SHP77 treated with DMSO at 0.1 percent for 48 hours (cell line): ENCODE data around the gene EREG.
A peak's percentile ranks its signal among the peaks of the same experiment; 100 is the strongest.

ENCODE experiments used
- DNase-seq: peaks from one replicate; lab custom pipeline; 2025; lab: John Stamatoyannopoulos, UW

Gene EREG

DNA sequence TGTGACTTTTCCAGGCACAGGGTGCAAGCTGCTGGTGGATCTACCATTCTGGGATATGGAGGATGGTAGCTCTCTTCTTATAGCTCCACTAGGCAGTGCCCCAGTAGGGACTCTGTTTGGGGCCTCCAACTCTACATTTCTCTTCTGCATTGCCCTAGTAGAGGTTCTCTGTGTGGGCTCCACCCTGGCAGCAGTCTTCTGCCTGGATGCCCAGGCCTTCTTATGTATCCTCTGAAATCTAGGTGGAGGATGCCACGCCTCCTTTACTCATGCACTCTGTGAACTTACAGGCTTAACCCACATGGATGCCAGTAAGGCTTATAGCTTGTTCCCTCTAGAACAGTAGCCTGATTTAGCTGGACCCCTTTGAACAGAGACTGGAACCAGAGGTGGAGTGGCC lies 20.9 kb upstream of the EREG start:
- no peak for DNase-seq

DNA sequence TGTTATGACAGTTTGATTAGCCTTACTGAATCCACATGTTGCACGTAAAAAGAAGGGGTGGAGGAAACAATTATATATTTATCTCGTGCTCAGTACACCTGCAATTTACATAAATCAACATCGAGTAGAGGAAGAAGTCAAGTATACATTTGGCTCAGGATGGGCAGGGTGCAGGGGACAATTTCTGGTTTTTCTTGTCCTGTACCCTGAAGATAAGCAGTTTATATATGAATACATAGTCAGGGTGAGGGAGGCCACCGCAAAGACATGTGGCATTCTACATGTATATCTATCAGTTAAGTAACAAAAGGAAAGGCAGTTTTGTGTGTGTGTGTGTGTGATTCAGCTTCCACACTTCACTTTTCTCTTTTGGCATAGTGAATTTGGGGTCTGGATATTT lies 11.1 kb upstream of the EREG start:
- no peak for DNase-seq

DNA sequence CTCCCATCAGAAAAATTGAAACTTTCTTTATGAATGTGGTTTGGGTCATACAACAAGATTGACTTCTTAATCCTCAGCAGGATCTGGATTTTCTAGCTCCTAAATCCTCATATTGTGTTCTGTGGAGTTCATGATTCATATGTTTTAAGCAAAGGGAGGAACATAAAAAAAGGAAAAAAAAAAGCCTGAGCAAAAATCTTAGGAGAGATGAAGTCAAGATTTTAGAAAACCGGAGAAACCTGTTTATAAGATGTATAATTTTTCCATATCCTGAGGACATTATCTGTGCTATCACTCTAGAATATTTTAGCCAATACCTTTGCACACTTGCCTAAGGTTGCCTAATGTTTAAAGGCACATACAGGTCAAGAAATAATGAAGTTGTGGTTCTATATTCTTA lies 7.0 kb upstream of the EREG start:
- no peak for DNase-seq

DNA sequence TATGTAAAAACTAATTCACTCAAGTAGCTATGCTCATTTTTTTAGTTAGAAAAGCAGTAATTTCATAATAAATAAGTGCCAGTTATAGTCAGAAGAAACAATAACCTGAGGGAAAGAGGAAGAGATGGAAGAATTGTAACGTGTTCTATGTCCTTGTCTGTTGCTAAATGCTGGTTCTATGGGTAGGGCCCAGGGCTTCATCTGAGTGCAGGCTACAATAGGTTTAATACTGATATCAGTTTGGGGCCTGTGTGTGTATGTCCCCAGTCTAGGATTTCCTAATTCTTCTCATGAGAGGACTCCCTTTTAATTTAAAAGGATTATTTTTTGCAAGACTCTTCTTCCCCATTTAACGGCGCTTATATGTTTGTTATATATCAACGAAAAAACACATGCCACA lies 3.3 kb upstream of the EREG start:
- DNase-seq = no peak

DNA sequence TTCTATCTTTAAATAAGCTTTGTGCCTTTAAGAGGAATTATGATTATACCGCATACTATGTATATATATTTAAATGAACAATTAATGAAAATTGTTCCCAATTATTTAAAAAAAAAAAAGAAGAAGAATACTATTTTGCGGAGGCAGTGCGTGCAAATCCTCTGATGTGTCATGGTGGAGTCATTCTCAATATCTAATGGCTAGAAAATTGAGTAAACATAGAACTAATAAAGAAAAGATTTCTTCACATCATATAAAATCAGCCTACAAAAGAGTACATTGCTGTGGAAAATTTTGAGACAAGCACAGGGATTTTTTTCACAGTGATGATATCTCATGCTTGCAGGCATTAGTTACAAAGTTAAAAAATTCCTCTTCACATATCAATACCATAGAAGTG lies 2.6 kb upstream of the EREG start:
- DNase-seq = no peak

DNA sequence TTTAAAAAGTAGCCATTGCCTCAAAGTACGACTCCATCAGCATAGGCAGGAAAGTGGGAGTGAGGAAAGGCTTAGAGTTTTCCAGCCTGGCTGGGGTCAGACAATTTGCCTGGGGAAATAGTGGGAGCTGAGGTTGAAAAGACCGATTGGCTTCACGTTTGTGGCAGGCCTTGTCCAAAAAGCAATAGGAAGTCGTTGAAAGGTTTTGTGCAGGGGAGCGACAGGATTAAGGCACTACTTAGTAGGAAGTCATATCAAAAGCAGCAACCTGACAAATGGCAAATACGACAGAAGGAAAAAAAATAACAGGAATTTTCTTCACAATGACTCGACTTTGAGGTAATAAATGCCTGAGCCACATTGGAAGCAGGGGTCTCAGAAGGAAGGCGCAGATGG lies 691 bp upstream of the EREG start:
- DNase-seq = no peak

DNA sequence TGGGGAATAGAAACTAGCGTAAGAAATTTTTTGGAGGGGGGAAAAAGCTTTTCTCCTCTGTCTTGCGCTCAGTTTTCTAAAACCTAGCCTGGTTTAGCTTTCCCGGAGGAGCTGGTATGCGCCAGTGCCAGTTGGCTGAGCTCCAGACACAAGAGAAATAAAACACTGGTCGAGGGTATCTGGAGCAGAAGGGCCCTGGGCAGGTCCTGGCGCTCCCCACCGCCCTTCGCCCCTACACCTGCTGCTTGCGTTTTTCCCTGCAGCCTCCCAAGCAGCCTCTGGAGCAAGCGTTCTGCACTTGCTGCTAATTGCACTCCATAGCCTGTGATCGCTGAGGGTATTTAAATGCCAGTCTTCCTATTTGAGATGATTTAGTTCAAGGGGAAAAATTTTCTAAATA lies 816 bp downstream of the EREG start:
- DNase-seq = peak; percentile 47

DNA sequence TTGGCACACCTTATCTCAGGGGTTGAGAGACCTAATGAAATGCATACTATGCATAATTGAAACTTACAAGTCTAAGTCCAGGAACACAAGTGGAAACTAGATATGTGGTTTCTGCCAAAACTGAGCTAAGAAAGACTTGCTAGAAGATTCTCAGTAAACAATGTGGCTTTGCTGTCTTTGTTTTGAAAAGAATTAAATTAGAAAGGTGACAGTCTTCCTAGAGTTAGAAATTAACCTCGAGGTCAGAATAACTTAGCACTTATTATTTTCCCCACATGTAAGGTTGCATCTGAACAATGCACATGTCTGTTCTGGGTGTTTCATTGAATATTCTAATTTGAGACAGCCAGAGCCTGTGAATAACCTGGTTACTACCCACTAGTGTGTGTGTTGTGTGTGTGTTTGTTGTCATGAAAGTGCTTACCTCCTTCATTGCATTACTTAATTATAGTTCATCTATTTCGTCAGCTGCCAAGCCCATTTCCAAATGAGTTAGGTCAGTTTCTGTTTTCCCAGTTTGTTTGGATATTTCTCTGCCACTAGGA lies 1.5 kb downstream of the EREG start:
- no peak for DNase-seq

DNA sequence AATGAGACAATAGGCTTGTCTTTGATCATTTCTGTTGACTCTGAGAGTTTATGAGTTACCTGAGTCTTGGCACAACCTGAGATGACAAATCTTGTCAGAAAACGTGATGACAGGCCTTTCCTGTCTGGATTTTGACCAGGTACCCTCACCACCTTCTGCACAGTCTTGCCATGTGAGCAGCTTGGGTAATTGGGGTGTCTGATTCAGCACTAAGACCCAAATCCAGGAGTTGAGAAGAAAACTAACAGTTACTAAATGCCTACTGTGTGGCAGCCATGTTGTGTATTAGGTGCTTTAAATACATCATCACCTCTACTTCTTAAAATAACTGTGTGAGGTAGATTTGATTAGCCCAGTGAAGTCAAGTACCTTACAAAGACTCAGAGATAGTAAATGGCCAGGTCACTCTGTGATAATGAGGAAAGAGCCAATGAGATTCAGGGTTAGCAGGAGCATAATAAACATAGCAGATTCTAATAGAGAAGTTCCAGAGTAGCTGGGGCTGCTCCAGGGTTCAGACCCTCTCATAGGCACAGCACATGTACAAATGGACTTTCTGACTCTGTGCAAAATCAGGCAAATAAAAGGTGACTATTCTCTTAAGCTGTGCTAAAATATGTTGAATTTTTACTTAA lies 2.8 kb downstream of the EREG start:
- no peak for DNase-seq

DNA sequence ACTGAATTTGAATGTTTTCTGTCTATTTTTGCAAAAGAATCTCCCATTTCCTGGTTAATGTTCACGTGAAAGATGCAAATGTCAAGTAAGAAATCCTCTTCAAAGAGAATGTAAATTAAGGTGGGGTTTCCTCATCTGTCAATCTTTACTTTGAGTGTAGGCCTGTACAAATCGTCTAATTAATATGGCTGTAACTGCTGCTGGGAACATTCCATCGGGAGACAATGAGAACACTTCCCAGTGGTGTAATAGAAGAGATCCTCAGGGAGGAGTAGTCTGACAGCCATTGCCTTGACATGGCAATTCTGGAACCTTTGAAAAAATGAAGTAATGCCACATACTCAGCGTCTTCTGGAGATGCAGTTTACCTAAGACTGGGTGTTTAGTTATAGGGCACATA lies 3.7 kb downstream of the EREG start:
- no peak for DNase-seq

DNA sequence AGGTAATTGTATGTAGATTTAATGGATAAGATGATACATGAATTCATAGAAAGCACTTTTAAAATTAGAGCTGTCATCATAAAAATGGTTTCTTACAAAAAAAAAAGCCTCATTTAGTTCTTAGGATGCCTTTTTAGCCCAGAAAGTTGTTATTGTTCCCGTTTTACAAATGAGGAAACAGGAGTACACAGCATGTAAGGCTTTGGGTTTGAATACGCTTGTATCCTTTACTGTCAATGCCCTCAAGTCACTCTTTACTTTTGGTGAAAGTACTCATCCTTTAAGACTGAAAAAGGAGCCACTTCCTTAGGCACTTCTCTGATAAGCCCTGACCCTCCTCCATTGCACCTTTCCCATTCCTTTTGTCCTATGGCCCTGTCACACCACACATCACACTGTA lies 4.9 kb downstream of the EREG start:
- no peak for DNase-seq

DNA sequence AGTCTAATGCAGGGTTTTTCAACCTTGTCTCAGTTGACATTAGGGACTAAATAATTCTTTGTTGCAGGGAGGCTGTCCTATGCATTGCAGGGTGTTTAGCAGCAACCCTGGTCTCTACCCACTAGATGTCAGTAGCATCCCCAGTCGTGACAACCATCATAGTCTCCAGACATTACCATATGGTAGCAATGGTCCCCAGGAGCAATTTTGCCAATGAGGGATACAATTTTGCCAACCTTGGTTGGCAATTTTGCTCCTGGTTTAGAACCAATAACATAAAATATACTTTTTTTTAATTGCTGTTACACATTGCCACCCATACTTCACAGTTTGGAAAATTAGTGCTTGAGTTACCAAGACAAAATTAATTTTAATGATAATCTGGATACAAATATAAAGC lies 6.0 kb downstream of the EREG start:
- no peak for DNase-seq

DNA sequence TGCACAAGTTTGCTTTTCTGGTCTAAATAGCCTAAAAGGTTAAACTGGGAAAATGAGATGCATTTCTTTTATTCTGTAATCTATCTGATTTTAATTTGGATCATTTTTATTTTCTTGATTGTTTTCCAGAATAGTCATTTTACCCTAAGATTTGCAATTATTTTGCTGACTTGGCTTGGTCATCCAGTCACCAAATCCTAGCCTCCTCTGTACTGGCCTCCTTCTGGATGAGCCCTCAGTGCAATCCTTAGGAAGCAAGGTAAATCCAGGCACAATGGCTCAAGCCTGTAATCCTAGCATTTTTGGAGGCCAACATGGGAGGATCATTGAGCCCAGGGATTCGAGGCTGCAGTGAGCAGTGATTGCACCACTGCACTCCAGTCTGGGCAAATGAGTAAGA lies 9.2 kb downstream of the EREG start:
- no peak for DNase-seq

DNA sequence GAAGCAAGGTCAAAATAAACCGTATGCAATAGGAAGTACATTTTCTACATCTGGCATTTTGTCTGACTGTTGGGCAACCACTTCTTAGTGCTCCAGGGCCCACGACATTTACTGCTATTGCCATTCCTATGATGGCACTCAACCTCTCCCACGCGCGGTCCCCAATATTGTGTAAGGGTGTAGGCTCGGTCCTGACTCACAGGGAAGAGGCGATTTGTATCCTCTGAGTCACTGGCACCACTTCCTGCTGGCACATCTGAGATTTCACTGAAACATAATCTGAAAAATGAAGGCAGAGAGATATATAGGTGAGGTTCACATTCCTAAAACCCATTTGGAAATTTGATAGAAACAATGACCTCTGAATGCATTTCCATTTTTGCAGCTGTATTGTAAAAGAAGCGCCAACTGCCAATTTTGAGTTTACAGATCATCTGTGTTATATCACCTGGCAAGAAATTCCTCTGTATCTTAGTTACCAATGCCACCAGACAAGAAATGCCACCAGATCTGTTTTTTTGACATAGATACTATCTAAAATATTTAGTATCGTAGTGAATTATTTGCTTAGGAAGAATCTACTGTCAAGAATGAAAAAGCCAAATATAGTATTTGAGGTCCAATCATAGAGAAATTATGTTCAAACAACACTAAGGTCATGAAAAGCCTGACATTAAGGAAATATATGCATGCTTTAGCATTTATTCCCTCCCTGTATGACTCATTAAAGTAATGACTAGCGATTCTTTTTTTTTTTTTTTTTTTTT lies 9.8 kb downstream of the EREG start:
- DNase-seq = no peak

DNA sequence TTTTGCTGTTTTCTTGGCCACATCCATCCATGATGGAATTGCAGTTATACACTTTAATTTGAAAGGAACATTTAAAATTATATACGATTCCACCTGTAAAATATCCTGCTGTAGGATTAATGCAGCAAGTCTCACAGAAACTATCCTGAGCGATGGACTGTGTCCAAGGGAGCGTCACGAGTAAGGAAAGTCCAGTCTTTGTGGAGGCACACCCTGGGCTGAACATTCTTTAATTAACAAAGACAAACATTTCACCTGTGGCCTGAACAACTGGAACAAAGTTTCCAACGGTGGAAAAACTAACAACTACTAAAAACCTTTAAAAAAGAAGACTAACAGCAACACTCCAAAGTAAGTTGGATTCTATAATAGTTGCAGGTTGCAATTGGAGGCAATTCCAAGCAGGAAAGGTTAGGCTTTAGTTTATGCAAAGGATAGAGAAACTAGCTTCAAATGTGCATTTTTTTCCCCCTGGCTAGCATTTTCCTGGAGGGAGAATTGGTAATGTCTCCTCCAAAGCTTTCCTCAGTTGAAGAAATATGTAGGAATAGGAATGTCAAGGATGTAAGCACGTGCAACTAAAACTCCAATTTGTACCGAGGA lies 11.0 kb downstream of the EREG start:
- no peak for DNase-seq

DNA sequence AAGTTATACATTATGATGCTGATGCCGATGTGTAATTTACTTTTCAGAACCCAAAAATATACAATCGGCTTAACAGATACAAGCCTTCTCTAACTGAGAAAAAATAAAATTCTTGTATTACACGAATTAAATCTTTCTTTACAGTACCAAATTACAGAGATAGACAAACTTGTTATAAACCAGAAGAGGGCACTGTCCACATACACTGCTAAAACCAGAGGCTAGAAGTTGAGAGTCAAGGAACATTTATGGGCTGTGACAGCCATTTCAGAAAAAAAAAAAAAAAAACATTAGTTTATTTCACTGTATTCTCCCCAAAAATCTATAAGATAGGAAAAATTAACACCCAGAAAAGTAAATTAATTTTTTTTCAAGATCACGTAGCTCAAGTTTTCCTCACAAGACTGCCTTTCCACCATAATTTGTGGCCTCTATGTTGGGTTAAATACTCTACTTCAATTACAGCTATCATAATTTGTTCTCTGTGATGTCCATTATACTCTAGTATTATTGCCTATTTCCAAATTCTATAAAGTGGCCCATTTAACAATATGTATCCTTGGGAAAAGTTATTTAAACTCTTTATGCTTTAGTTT lies 12.0 kb downstream of the EREG start:
- DNase-seq = peak; percentile 28

DNA sequence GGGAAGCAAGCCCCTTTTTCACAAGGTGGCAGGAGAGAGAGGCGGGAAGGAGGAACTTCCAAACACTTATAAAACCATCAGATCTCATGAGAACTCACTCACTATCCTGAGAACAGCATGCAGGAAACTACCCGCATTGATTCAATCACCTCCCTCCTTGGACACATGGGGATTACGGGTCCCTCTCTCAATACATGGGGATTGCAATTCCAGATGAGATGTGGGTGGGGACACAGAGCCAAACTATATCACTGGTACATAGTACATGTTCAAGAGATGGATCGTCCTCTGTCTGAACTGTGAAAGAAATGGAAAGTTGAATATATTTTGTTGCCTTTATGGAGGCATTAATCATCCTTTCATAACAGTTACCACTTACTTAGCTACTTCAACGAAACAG lies 12.8 kb downstream of the EREG start:
- DNase-seq = no peak

DNA sequence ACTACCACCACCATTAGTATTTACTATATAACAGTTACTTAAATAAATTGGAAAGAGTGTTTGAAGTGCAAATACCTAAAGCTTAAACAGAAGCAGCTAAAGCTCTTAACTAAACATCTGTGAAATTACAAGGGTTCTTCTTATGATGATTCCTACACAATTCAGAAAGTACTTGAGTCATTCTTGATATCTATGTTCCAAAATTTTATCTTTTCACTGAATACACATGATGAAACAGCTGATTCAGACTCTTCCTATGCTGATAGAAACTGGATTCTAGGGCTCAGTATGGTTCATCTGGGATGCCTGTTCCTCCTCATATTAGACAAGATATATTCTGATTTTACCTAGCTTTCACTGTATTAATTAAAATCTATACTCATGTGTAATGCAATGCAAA lies 13.6 kb downstream of the EREG start:
- DNase-seq = no peak

DNA sequence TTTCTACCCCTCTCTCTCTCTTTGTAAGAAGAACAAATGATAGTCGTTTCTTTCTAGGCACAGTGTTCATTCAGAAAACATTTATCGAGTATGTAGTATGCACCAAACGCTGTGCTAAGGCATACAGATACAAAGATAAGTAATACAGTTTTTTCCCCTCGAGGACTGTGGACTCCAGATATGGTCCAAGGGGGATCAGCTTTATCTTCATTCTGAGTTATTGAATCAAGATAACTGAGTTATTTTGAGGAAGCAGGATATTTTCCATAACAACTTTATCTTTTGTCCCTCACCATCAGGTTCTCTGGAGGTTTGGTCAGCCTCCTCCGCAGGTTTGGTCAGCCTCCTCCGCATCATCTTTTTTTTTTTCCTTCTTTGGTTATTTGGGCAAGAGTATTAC lies 15.0 kb downstream of the EREG start:
- DNase-seq = no peak

DNA sequence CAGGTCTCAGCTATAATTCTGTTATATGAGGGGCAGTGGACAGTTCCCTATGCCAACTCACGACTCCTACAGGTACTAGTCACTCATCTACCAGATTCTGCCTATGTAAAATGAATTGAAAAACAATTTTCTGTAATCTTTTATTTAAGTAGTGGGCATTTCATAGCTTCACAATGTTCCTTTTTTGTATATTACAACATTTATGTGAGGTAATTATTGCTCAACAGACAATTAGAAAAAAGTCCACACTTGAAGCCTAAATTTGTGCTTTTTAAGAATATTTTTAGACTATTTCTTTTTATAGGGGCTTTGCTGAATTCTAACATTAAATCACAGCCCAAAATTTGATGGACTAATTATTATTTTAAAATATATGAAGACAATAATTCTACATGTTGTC lies 20.4 kb downstream of the EREG start:
- no peak for DNase-seq

DNA sequence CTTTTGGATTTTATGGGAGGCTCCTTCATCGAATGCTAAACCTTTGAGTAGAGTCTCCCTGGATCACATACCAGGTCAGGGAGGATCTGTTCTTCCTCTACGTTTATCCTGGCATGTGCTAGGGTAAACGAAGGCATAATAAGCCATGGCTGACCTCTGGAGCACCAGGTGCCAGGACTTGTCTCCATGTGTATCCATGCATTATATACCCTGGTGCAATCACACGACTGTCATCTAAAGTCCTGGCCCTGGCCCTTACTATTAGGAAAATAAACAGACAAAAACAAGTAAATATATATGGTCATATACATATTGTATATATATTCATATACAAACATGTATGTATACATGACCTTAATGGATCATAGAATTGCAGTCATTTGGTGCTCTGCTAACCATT lies 21.2 kb downstream of the EREG start:
- no peak for DNase-seq

DNA sequence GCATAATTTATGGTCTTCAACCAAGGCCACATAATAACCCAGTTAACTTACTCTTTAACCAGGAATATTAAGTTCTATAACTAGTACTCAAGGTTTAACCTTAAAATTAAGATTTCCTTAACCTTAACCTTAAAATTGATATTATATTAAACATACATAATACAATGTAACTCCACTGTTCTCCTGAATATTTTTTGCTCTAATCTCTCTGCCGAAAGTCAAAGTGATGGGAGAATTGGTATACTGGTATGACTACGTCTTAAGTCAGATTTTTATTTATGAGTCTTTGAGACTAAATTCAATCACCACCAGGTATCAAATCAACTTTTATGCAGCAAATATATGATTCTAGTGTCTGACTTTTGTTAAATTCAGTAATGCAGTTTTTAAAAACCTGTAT lies 22.8 kb downstream of the EREG start:
- no peak for DNase-seq

DNA sequence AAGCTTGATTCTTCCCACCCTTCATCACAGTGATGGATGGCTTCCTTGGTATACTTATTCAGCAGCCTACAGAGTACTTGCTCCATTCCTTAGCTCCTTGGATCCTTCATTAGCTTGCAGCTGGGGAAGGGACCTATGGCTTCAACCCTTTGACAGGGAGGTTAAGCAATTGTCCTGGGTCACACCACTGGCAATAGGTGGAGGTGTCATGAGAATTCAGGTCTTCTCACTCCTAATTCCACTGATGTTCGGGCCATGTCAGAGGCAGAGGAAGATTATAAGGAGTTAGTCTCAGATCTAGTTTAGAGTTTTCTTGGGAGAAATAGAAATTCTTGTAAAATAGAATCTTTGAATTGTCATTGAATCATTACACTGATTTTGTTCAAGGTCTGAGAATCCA lies 24.5 kb downstream of the EREG start:
- DNase-seq = no peak
